Measurements from ENCODE around the gene RTKN.

- TF ChIP-seq, protein P1, sequence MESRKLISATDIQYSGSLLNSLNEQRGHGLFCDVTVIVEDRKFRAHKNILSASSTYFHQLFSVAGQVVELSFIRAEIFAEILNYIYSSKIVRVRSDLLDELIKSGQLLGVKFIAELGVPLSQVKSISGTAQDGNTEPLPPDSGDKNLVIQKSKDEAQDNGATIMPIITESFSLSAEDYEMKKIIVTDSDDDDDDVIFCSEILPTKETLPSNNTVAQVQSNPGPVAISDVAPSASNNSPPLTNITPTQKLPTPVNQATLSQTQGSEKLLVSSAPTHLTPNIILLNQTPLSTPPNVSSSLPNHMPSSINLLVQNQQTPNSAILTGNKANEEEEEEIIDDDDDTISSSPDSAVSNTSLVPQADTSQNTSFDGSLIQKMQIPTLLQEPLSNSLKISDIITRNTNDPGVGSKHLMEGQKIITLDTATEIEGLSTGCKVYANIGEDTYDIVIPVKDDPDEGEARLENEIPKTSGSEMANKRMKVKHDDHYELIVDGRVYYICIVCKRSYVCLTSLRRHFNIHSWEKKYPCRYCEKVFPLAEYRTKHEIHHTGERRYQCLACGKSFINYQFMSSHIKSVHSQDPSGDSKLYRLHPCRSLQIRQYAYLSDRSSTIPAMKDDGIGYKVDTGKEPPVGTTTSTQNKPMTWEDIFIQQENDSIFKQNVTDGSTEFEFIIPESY (IDR thresholded peaks at IDR 0.05), result no peak
- TF ChIP-seq POLR2A (IDR thresholded peaks at IDR 0.05; ENCODE audit: low read depth, low read length) (no peak), EZH2 (IDR thresholded peaks at IDR 0.05; ENCODE audit: borderline replicate concordance, control insufficient read depth, low read depth, low read length) (no peak)
- TF ChIP-seq, protein P2, sequence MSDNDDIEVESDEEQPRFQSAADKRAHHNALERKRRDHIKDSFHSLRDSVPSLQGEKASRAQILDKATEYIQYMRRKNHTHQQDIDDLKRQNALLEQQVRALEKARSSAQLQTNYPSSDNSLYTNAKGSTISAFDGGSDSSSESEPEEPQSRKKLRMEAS (IDR thresholded peaks at IDR 0.05; ENCODE audit: low read depth, low read length), result no peak
- TF ChIP-seq, protein P3, sequence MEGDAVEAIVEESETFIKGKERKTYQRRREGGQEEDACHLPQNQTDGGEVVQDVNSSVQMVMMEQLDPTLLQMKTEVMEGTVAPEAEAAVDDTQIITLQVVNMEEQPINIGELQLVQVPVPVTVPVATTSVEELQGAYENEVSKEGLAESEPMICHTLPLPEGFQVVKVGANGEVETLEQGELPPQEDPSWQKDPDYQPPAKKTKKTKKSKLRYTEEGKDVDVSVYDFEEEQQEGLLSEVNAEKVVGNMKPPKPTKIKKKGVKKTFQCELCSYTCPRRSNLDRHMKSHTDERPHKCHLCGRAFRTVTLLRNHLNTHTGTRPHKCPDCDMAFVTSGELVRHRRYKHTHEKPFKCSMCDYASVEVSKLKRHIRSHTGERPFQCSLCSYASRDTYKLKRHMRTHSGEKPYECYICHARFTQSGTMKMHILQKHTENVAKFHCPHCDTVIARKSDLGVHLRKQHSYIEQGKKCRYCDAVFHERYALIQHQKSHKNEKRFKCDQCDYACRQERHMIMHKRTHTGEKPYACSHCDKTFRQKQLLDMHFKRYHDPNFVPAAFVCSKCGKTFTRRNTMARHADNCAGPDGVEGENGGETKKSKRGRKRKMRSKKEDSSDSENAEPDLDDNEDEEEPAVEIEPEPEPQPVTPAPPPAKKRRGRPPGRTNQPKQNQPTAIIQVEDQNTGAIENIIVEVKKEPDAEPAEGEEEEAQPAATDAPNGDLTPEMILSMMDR (IDR thresholded peaks at IDR 0.05 in 2 of 3, conservative IDR thresholded peaks at IDR 0.05 in 1 of 3; ENCODE audit: control insufficient read depth in 2 of 3, extremely low read depth in 1 of 3, insufficient read depth in 1 of 3, low read depth in 3 of 3, low read length in 3 of 3), result no peak
These were observed 25.0 kb downstream of the RTKN start for GRCh38 chr2:74416778-74417177.
